Measurements from ENCODE around the gene HERC5. TPM values are rescaled to one million over a fixed set of nuclear protein-coding genes. Genes with fewer than 3 reads are reported as not detected.
A peak's percentile ranks its signal among the peaks of the same experiment; 100 is the strongest.

Gene HERC5
- total RNA-seq, 1 experiment from 2014 or later: 7.2 TPM

DNA sequence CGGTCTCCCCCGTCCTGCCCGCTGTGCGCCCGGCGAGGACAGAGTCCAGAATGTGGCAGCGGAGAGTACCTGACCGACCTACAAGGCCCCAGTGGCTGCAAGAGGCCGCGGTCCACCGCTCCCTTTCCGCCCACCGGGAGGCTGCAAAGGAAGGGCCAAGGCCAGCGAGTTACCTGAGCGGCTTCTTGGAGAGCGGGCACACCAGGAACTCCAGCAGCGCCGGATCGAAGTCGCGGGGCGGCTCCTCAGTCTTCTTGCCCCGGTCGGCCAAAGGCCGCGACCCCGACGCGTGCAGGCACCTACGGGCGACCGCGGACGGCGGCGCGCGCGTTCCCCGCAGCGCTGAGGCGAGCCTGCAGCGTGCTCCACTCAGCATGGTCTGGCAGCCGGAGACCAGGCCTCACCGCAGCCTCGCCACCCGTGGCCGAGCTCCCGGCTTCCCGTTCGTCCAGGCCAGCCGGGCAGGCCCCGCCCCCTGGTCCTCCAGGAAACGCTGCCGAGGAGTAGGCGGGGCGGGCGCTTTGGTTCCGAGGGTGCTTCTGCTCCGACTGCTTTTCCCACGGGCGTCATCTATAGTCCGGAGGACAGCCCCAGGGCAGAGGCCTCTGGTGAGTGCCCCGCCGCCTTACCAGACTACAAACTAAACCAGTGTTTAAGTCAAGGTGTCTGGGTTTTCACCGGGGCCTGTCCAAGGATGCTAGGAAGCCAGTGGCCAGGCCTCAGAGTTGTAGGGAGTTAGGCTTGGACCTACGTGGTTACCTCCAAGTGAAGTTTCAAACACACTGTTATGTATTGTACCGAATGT, 66.6 kb downstream of the HERC5 start, which contains the start of gene PYURF (continued):
- TF ChIP-seq, protein P1, sequence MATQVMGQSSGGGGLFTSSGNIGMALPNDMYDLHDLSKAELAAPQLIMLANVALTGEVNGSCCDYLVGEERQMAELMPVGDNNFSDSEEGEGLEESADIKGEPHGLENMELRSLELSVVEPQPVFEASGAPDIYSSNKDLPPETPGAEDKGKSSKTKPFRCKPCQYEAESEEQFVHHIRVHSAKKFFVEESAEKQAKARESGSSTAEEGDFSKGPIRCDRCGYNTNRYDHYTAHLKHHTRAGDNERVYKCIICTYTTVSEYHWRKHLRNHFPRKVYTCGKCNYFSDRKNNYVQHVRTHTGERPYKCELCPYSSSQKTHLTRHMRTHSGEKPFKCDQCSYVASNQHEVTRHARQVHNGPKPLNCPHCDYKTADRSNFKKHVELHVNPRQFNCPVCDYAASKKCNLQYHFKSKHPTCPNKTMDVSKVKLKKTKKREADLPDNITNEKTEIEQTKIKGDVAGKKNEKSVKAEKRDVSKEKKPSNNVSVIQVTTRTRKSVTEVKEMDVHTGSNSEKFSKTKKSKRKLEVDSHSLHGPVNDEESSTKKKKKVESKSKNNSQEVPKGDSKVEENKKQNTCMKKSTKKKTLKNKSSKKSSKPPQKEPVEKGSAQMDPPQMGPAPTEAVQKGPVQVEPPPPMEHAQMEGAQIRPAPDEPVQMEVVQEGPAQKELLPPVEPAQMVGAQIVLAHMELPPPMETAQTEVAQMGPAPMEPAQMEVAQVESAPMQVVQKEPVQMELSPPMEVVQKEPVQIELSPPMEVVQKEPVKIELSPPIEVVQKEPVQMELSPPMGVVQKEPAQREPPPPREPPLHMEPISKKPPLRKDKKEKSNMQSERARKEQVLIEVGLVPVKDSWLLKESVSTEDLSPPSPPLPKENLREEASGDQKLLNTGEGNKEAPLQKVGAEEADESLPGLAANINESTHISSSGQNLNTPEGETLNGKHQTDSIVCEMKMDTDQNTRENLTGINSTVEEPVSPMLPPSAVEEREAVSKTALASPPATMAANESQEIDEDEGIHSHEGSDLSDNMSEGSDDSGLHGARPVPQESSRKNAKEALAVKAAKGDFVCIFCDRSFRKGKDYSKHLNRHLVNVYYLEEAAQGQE (IDR thresholded peaks at IDR 0.05; ENCODE audit: low read depth): no peak
- TF ChIP-seq ZNF274 (IDR thresholded peaks at IDR 0.05; ENCODE audit: low read depth, low read length) (no peak), RAD21 (IDR thresholded peaks at IDR 0.05; ENCODE audit: low read depth) (0 out of 2 replicates have a peak, but pooled peaks have one; percentile 1)

DNA sequence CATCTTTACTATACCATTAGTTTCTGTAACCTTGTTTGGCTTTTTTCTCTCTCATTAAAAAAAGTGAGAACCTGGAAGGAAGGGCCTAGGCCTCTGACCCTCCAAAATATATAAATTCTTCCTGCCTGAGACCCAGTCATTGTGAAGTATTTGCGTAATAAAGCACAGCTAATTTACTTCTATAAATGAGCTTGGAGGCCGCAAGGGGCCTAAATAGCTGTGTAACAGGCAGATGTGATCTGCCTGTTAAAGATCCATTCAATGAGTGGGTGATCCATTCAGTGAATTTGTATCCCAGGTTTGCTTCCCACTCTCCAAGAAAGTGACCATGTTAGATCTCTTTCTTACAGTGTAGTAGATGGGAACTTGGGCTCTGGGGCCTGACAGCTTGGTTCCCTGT, 67.3 kb downstream of the HERC5 start:
- Histone ChIP-seq H3K4me1 (ENCODE audit: control insufficient read depth in 1 of 2, insufficient read depth in 2 of 2, low read length in 2 of 2) (peaks cover 8 to 24% of the 10 kb centered on the region in 2 experiments; a peak in 3 of 4 replicates), H3K9me2 (ENCODE audit: insufficient read depth) (no peaks in the 10 kb centered on the region), H4K20me1 (ENCODE audit: insufficient read depth) (peaks cover 14% of the 10 kb centered on the region; the same call in 1 of the 2 replicates), H3K27ac (ENCODE audit: low read depth, low read length) (peak overlapping the region; percentile 91; the same call in 1 of the 2 replicates), H3K27me3 (ENCODE audit: insufficient read depth, low read length) (no peaks in the 10 kb centered on the region), H3K36me3 (ENCODE audit: control insufficient read depth in 1 of 2, insufficient read depth in 2 of 2, low read length in 2 of 2) (peaks cover 4 to 15% of the 10 kb centered on the region in 2 experiments; a peak in 2 of 4 replicates), H3K9me3 (ENCODE audit: control insufficient read depth in 1 of 2, insufficient read depth in 1 of 2, low read depth in 1 of 2, low read length in 2 of 2) (no peaks in the 10 kb centered on the region), H3K79me2 (ENCODE audit: insufficient read depth, low read length) (peaks cover 28% of the 10 kb centered on the region), H3K9ac (ENCODE audit: low read length) (peak overlapping the region; percentile 87), H3K4me2 (ENCODE audit: low read length) (peak overlapping the region; percentile 93), H3K4me3 (replicated peaks in 1 of 2; ENCODE audit: low read depth in 1 of 2, low read length in 2 of 2) (peak overlapping the region; percentile 80 to 93), H2AFZ (ENCODE audit: low read depth, low read length, poor library complexity, severe bottlenecking) (peak overlapping the region; percentile 28)
- CTCF ChIA-PET: interaction anchor here (1.0 to 1.3 kb wide), 2 partner anchors 15 to 148 kb away, joined by 3 to 4 read pairs; no protein-coding TSS in a partner anchor
- ATAC-seq (no peak), DNase-seq (ENCODE audit: low read depth, low spot score) (no peak)
- POLR2A ChIA-PET: no interaction called here
- intact Hi-C loops (cut with micrococcal nuclease): no loop called here
- RAD21 ChIA-PET (ENCODE audit: low non-redundant PET in 1 of 2, low total read pairs in 2 of 2, uncharacterized antibody in 2 of 2, unreplicated experiment in 2 of 2): no interaction called here
- TF ChIP-seq, protein P1 (IDR thresholded peaks at IDR 0.05; ENCODE audit: low read depth): no peak
- TF ChIP-seq CBX3 (IDR thresholded peaks at IDR 0.05; ENCODE audit: low read depth) (no peak), CEBPB (IDR thresholded peaks at IDR 0.05; ENCODE audit: low read depth) (no peak), ELF1 (IDR thresholded peaks at IDR 0.05; ENCODE audit: borderline replicate concordance, low read depth) (no peak), EZH2phosphoT487 (IDR thresholded peaks at IDR 0.05; ENCODE audit: borderline replicate concordance) (no peak)
- TSS peak; percentile 90 for BruUV-seq (replicated peaks)
